HepG2 (cell line): Measurements from ENCODE around the gene ALX3. TPM values are rescaled to one million over a fixed set of nuclear protein-coding genes. Genes with fewer than 3 reads are reported as not detected.

Source experiments
- FOSL2 ChIP-seq: sonication (generic); formaldehyde crosslinking; IDR thresholded peaks from 2 replicates; pipeline ENCODE4 v1.4.0; 2020; ENCODE audit warnings: missing genetic modification reagents
- HNF4A ChIP-seq: sonication (generic); formaldehyde crosslinking; IDR thresholded peaks from 2 replicates; pipeline ENCODE4 v1.4.0; 2020; ENCODE audit warnings: missing genetic modification reagents
- HOXA5 ChIP-seq: sonication (generic); formaldehyde crosslinking; IDR thresholded peaks from 2 replicates; pipeline ENCODE4 v1.4.0; 2020; ENCODE audit warnings: missing genetic modification reagents
- JDP2 ChIP-seq: sonication (generic); formaldehyde crosslinking; IDR thresholded peaks from 2 replicates; pipeline ENCODE4 v1.8.1; 2022; ENCODE audit warnings: missing genetic modification reagents, borderline replicate concordance
- KIAA2018 ChIP-seq: sonication (generic); formaldehyde crosslinking; IDR thresholded peaks from 2 replicates; pipeline ENCODE4 v1.5.0; 2020; ENCODE audit warnings: mild to moderate bottlenecking, missing genetic modification reagents, borderline replicate concordance
- RFX5 ChIP-seq: IDR thresholded peaks from 2 replicates; pipeline ENCODE4 v1.6.1; 2011; ENCODE audit warnings: low read depth, low read length, improper control_type of control experiment
- SCMH1 ChIP-seq: sonication (generic); formaldehyde crosslinking; IDR thresholded peaks from 2 replicates; pipeline ENCODE4 v1.9.0; 2021; ENCODE audit warnings: missing genetic modification reagents, mild to moderate bottlenecking, borderline replicate concordance
- SNRNP70 ChIP-seq: fragments of 200-400 bp; formaldehyde crosslinking; IDR thresholded peaks from 2 replicates; pipeline ENCODE4 v1.6.1; 2017; ENCODE audit warnings: mild to moderate bottlenecking, low read depth, low read length, moderate library complexity
- TAF15 ChIP-seq: fragments of 200-400 bp; formaldehyde crosslinking; IDR thresholded peaks from one replicate; pipeline ENCODE4 v1.6.1; 2018; ENCODE audit warnings: mild to moderate bottlenecking, low read depth, low read length; ENCODE audit not compliant: poor library complexity, severe bottlenecking
- TOE1 ChIP-seq: sonication (generic); formaldehyde crosslinking; IDR thresholded peaks from 2 replicates; pipeline ENCODE4 v1.4.0; 2020; ENCODE audit warnings: mild to moderate bottlenecking, missing genetic modification reagents
- ZBTB20 ChIP-seq: sonication (generic); formaldehyde crosslinking; IDR thresholded peaks from 2 replicates; pipeline ENCODE4 v1.8.1; 2023; ENCODE audit warnings: missing genetic modification reagents, low read depth, mild to moderate bottlenecking, borderline replicate concordance
- ZFY ChIP-seq: sonication (generic); formaldehyde crosslinking; IDR thresholded peaks from 2 replicates; pipeline ENCODE4 v1.4.0; 2020; ENCODE audit warnings: missing genetic modification reagents
- ZNF282 ChIP-seq: fragments of 450-650 bp; IDR thresholded peaks from 2 replicates; pipeline ENCODE4 v1.6.1; 2018; ENCODE audit not compliant: partially characterized antibody
- ZNF33A ChIP-seq: sonication (generic); formaldehyde crosslinking; IDR thresholded peaks from 2 replicates; pipeline ENCODE4 v1.5.1; 2020; ENCODE audit warnings: missing genetic modification reagents, mild to moderate bottlenecking, moderate library complexity, borderline replicate concordance
- ZNF687 ChIP-seq: sonication (generic); formaldehyde crosslinking; IDR thresholded peaks from 2 replicates; pipeline ENCODE4 v1.5.1; 2020; ENCODE audit warnings: mild to moderate bottlenecking, missing genetic modification reagents, moderate library complexity
- ZNF891 ChIP-seq: sonication (generic); formaldehyde crosslinking; IDR thresholded peaks from 2 replicates; pipeline ENCODE4 v1.5.0; 2020; ENCODE audit warnings: mild to moderate bottlenecking, missing genetic modification reagents
- polyA plus RNA-seq, 8 experiments: library from polyadenylated mRNA; depleted of rRNA in 3 of 8; stranded (reverse) in 7 of 8; unstranded in 1 of 8; fragments of >200 nt; fragmentation: Illumina TruSeq in 4 of 8; extraction: Trizol in 4 of 8; gene quantifications; 2 replicates each; pipeline versions ENCODE4 v1.2.1 to v1.2.3, GENCODE V29; 2011 to 2016; ENCODE audit warnings: low read depth in 4 of 8, missing spikeins in 1 of 8, mixed read lengths in 1 of 8; ENCODE audit not compliant: insufficient read depth in 1 of 8
- total RNA-seq, 5 experiments: library from RNA; depleted of rRNA; stranded (reverse); fragments of >200 nt; fragmentation: Illumina TruSeq; extraction: Trizol; gene quantifications; 2 replicates each; pipeline ENCODE4 v1.2.3, GENCODE V29; 2016; ENCODE audit warnings: low read depth in 1 of 5
- TF ChIP-seq, protein P1 (sequence below): sonication (generic); formaldehyde crosslinking; IDR thresholded peaks from 2 replicates; pipeline ENCODE4 v1.8.0; 2022; ENCODE audit warnings: missing genetic modification reagents, low read depth, mild to moderate bottlenecking, borderline replicate concordance

ALX3 gene
- total and polyA plus RNA-seq, 2 of the 13 experiments (the other 11 are each of a cell fraction or from before 2014, with no cell fraction given) = not detected

DNA sequence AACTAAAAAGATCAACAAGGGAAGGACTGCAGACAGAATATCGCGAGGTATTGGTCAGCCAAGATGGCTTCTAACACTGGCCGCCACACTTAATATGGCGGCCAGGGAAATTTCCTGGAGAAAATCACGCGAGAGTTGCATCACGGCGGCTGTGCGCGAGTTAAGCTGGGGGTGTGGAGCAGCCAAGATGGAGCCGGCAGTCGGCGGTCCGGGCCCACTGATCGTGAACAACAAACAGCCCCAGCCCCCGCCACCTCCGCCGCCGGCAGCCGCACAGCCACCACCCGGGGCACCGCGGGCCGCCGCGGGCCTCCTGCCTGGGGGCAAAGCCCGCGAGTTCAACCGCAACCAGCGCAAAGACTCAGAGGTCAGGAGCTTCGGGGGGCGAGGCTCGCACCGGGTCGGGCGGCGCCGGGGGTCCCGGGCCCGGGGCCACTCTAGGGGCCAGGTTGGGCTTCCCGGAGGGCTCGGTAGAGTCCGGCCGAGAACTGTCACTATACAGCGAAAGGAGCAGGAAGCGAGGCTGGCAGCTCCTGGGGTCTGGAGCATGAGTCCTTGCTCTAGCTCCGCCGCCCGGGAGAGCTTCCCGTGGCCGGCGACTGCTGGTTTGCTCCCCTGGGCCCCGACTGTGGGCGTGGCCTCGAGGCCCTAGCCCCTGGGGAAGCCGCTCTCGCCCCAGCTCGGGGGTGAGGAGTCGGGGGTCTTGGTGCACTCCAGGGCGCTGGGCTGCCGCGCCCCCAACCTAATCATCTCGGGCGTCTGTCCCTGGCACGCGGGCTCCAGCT is 35.8 kb downstream of the ALX3 start, which contains the start of gene STRIP1 (continued):
- TF ChIP-seq ZNF687 (CRISPR knock-in tag) (peak; percentile 82), KIAA2018 (CRISPR knock-in tag) (no peak), HNF4A (CRISPR knock-in tag) (no peak), ZFY (CRISPR knock-in tag) (peak; percentile 85), FOSL2 (CRISPR knock-in tag) (no peak), ZNF891 (CRISPR knock-in tag) (peak; percentile 34; the same call in 1 of the 2 replicates), RFX5 (no peak), ZBTB20 (CRISPR knock-in tag) (no peak), TAF15 (no peak), ZNF33A (CRISPR knock-in tag) (no peak), TOE1 (CRISPR knock-in tag) (no peak), ZNF282 (no peak), JDP2 (CRISPR knock-in tag) (no peak), SNRNP70 (no peak), HOXA5 (peak; percentile 9; the same call in 1 of the 2 replicates), SCMH1 (CRISPR knock-in tag) (no peak)
- TF ChIP-seq, protein P1, sequence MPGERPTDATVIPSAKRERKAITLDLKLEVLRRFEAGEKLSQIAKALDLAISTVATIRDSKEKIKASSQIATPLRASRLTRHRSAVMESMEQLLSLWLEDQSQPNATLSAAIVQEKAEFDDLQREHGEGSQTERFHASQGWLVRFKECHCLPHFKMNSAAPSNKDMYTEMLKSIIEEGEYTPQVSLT = no peak
